HAP-1 (cell line): ENCODE data around the gene DAB2IP.

Source experiments
- DNase-seq, 2 experiments: peaks; one replicate each; pipeline ENCODE4 v3.0.0-alpha.2; 2016 to 2020; ENCODE audit warnings: low spot score in 2 of 2
- H3K27me3 ChIP-seq: fragments of 250-450 bp; sonication (Bioruptor Pico); 2 replicates; pipeline ENCODE4 v1.5.1; 2020; ENCODE audit warnings: low read depth, mild to moderate bottlenecking, moderate library complexity
- H3K36me3 ChIP-seq: fragments of 250-450 bp; sonication (Bioruptor Pico); replicated peaks from 2 replicates; pipeline ENCODE4 v1.5.1; 2020; ENCODE audit warnings: mild to moderate bottlenecking
- H3K4me1 ChIP-seq: fragments of 250-450 bp; sonication (Bioruptor Pico); 2 replicates; pipeline ENCODE4 v1.5.1; 2020; ENCODE audit warnings: mild to moderate bottlenecking
- H3K4me3 ChIP-seq: fragments of 250-450 bp; sonication (Bioruptor Pico); 2 replicates; pipeline ENCODE4 v1.5.1; 2020; ENCODE audit warnings: mild to moderate bottlenecking, moderate library complexity
- H3K9me3 ChIP-seq: fragments of 250-450 bp; sonication (Bioruptor Pico); 2 replicates; pipeline ENCODE4 v1.5.1; 2020; ENCODE audit warnings: mild to moderate bottlenecking, moderate library complexity
- in situ Hi-C: fragments of 300-500 bp; cut with MboI; formaldehyde crosslinking; loops from 3 replicates; pipeline ENCODE4 v1.14.3; 2020; ENCODE audit warnings: low sequenced_read_pairs, inconsistent platforms, mixed read lengths

DAB2IP gene

DNA sequence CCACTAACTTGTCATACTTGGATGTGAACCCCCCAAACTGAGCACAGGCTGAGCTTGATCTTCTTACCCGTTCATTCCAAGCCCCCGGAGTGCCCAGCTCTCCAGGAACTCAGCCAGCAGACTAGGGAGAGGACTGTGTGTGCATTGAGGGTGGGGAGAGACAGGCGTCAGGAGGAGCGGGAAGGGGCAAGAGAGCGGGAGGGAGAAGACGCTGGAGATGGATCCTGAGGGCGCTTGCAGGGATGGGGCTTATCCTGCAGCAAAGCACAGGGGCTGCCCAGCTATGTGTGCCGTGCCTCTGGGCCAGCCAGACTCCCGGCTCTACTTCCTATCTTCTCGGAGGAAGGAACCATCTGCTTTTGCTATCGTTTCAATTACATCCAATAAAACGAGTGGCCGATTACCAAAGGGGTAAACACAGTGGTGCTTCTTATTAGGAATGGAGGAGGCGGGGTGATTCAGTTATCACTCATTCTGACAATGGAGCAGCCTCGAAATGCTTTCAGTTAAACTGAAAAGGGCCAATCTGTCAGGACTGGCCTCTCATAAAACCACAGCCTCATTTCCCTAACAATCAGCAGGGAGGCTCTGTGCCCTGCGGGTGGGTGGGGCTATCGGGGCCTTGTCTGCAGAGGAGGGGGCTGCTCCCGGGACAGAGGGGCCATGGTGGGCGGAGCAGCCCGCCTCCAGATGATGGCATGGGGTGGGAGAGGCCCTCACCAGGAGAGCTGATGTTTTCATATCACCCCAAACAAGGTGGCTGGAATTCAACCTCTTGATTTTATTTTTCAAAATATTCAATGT, 168.2 kb downstream of the DAB2IP start:
- Histone ChIP-seq H3K9me3 (no peaks in the 10 kb centered on the region), H3K36me3 (no peaks in the 10 kb centered on the region), H3K27me3 (no peaks in the 10 kb centered on the region), H3K4me3 (peak overlapping the region; percentile 20), H3K4me1 (peaks cover 31% of the 10 kb centered on the region)
- peak; percentile 92 to 95 for DNase-seq
- in situ Hi-C loops = no loop called here

DNA sequence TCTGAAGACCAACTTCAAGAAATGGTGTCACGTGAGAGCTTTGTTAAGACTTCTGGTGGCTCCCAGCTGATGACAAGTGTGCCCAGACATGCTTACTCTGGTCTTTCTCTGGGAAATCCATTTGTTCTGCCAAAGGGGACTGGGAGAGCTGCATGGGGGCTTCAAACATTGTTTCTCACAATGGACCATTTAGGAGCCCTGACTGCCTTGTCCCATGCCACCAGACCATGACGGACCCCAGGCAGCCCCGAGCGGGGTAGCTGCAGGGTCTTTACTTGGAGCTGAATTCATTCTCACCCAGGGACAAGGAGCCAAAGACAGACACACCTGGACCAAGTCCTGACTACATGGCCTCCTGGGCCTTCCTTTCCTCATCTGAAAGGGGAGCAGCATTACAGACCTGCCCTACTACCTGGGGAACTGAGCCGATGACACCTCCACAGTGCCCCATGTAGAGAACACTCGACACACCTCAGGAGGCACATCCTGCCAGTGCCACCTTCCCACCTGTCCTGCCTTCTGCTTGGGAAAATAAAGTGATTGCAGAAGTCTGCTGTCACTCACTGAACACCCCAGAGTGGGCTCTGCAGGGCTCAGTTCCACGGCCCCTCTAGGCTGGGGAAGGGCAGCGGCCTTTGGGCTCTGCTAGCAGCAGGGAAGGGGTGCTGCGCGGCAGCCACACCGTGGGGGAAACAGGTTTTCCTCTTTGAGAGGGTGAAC, 169.0 kb downstream of the DAB2IP start:
- in situ Hi-C loops = no loop called here
- no peaks in the 10 kb centered on the region for H3K9me3 ChIP-seq
- no peaks in the 10 kb centered on the region for H3K36me3 ChIP-seq
- H3K4me3 ChIP-seq = no peak overlapping the region
- no peaks in the 10 kb centered on the region for H3K27me3 ChIP-seq
- peaks cover 24% of the 10 kb centered on the region for H3K4me1 ChIP-seq
- no peak for DNase-seq

DNA sequence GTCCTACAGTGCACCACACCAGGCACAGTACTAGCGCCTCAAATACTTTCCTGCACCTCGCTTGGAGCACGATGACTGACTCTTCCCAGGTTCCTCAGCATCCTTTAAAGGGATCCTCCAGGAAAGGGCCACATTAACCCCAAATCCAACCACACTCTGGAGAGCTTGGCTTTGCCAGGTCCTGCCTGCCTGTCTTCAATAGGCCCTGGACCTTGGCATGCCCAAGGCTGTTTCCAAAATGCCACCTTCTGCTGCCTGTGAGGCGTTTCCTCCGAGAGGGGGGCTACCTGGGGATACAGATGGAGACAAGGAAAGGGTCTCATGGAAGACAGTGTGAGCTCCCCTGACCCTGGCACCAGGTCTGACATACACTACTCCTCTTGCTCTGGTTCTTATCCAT, 169.9 kb downstream of the DAB2IP start:
- Histone ChIP-seq H3K4me3 (no peak overlapping the region), H3K27me3 (no peaks in the 10 kb centered on the region), H3K4me1 (peaks cover 17% of the 10 kb centered on the region), H3K9me3 (no peaks in the 10 kb centered on the region), H3K36me3 (no peaks in the 10 kb centered on the region)
- in situ Hi-C loops = no loop called here
- DNase-seq = no peak

DNA sequence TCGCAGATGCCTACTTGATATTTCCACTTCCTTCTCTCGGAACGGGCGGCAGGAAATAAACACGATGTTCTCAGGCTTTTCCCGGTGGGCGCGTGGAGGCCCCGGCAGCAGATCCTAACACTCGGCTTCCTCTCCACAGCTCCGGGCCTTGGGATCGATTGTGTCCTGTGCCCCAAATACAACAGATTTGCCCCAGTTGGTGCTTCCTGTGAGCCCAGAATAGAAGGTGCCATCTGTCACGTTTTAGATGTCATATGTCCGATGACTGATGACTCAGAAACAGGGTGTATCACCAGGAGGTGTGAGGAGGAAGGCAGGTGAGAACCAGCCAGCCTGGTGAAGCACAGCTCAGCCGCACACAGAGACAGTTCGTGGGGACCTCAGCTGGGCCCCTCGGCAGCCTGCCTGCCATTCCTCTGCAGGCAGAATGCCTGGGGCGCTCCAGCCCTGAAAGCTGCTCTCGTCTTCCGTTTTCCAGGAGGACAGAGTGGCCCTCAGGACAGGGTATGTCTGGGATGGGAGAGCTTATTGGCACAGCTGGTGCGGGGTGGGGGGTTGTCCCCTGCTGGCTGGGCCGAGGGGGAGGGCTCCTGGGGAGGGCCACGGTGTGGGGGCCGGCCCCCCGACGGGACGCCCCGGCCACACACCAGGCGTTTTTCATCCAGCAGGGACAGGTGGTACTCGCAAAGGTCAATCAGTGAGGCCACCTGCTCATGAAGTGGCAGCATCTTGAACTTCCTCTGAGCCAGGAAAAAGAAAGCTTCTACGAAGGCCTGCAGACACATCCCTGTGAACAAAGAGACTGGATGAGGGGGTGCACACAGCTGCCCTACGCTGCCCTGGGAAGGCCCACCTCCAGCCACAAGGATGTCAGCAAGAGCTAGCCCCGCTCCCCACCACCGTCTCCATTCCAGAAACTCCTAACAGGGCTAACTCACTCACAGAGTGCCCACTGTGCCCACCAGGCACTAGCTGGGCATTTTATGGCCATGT, 171.0 kb downstream of the DAB2IP start:
- no peak overlapping the region for H3K4me3 ChIP-seq
- peaks cover 17% of the 10 kb centered on the region for H3K4me1 ChIP-seq
- no peaks in the 10 kb centered on the region for H3K9me3 ChIP-seq
- H3K27me3 ChIP-seq = no peaks in the 10 kb centered on the region
- DNase-seq = no peak
- in situ Hi-C loops = no loop called here
- no peaks in the 10 kb centered on the region for H3K36me3 ChIP-seq

- Histone ChIP-seq H3K4me3 (no peak overlapping the region), H3K9me3 (no peaks in the 10 kb centered on the region), H3K27me3 (no peaks in the 10 kb centered on the region), H3K36me3 (no peaks in the 10 kb centered on the region), H3K4me1 (peaks cover 16% of the 10 kb centered on the region)
- DNase-seq = no peak
- in situ Hi-C loops = no loop called here
Measured at GRCh38 chr9:121823451-121824169, 172.2 kb downstream of the DAB2IP start.

DNA sequence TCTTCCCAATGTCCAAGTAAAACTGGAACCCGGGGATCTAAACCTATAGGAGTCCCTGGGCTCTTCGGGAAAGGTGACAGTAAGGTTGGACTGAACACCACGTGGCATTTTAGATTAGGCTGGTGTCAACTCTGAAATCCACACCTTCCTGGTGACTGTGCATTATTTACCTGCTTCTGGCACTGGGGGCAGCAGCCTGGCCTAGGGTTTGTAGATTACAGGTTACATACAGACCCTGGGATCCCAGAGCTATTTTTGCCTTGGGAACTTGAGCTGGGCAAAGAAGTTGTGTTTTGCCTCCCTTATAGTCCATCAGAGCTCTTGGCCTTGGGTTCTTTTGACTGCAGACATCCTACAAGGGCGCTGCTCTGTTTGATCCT, 173.2 kb downstream of the DAB2IP start:
- Histone ChIP-seq H3K36me3 (no peaks in the 10 kb centered on the region), H3K9me3 (no peaks in the 10 kb centered on the region), H3K4me1 (peaks cover 6% of the 10 kb centered on the region), H3K27me3 (no peaks in the 10 kb centered on the region), H3K4me3 (no peak overlapping the region)
- DNase-seq = no peak
- in situ Hi-C loops = no loop called here

DNA sequence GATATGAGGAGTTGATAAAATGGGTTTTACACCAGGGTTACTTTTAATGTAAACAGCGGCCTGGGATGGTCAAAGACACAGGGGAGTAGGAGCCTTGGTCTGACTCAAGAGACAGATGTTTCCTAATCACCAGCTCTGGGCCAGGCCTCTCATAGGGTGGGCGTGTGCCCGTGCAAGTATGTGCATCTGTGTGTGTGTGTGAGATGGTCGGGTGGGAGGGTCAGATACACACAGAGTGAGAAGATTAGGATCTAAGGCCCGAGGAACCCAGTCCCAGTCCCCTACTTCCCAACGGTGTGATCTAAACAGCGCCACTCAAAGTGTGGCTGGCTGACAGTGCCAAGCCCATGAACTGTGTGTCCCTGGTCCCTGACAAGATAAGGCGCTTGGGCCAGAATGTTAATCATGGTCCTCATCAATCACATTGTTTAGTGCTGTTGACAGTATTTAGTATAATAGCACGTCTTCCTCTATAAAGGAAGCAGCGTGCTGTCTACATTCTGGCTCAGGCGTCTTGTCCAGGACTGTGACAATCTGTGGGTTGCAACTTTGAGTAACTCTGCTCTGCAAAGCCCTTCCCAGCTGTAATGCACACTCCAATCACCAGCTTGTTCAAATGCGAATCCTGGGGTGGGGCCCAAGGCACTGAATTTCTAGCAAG, 173.7 kb downstream of the DAB2IP start:
- in situ Hi-C loops = no loop called here

GRCh38 chr9:121826711-121827110, 175.3 kb downstream of the DAB2IP start:
- no peaks in the 10 kb centered on the region for H3K36me3 ChIP-seq
- no peak overlapping the region for H3K4me3 ChIP-seq
- in situ Hi-C loops = no loop called here
- H3K27me3 ChIP-seq = no peaks in the 10 kb centered on the region
- no peak for DNase-seq
- no peaks in the 10 kb centered on the region for H3K4me1 ChIP-seq
- H3K9me3 ChIP-seq = no peaks in the 10 kb centered on the region

More for the DNA sequence above, 173.7 kb downstream of the DAB2IP start:
- H3K27me3 ChIP-seq = no peaks in the 10 kb centered on the region
- H3K9me3 ChIP-seq = no peaks in the 10 kb centered on the region
- H3K4me1 ChIP-seq = peaks cover 2% of the 10 kb centered on the region
- H3K36me3 ChIP-seq = no peaks in the 10 kb centered on the region
- no peak for DNase-seq
- H3K4me3 ChIP-seq = no peak overlapping the region

DNA sequence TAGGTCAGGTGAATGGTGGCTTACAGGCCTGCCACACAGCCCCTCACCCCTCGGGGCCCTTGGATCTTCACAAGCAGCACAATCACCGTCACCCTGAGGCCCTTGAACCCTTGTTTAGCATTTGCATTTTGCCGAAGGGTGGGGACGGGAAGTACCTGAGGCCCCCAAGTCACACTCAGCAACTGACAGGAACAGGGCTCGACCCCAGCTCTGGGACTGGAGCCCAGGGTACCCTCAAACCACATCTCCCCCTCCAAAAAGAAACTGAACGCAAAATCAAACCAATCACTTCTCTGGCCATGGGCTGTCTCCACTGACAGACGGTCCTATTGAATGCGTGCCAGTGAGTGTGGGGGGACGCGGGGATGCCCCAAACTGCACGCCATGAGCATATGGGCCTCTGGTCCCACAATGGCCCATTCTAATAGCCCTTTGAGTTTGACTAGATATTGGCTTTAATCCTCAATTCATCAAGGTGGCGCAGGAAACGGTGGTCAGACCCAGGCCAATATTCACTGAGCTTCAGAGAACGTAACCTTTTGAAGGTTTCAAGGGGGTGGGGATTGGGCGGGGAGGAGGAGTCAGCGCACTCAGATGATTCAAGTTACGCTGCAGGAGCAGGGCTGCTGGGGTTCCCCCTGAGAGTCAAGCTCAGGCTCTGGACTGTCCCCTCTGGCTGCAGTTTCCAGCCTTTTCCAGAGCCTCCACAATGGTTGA, 176.0 kb downstream of the DAB2IP start:
- Histone ChIP-seq H3K27me3 (no peaks in the 10 kb centered on the region), H3K36me3 (no peaks in the 10 kb centered on the region), H3K4me1 (no peaks in the 10 kb centered on the region), H3K4me3 (no peak overlapping the region), H3K9me3 (no peaks in the 10 kb centered on the region)
- DNase-seq = no peak
- in situ Hi-C loops = no loop called here

DNA sequence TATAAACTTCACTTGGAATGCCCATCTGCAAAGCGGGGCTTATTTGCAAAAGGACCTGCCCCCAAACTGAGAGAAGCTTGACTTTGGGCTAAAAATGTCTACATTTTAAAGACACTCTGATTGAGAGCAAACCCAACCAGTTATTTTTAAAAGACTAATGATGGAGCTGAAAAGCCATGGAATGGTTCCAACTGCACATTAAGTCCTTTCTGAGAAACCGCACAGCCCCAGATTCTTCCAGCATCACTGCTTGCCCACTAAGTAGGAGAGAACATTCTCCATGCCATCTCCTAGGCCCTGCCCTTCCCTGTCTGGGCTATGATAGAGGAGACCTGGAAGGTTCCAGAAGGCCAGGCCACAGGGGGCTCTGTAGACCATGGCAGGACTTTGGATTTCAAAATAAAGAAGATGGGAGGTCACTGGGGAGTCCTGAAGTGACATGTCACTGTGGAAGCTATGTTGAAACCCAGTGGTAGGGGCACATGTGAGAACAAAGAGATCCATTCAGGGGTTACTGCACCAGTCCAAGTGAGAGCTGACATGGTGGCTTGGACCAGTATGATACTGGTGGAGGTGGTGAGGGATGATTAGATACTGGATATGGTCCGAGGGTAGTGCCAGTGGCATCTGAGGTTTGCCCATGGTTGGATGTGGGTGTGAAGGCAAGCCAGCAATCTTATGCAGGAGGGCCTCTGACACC, 179.2 kb downstream of the DAB2IP start:
- Histone ChIP-seq H3K36me3 (no peaks in the 10 kb centered on the region), H3K4me3 (no peak overlapping the region), H3K9me3 (no peaks in the 10 kb centered on the region), H3K4me1 (no peaks in the 10 kb centered on the region), H3K27me3 (no peaks in the 10 kb centered on the region)
- in situ Hi-C loops = no loop called here
- DNase-seq = peak in 1 of 2 experiments; percentile 4

GRCh38 chr9:121831869-121832268, 180.4 kb downstream of the DAB2IP start:
- Histone ChIP-seq H3K27me3 (no peaks in the 10 kb centered on the region), H3K4me1 (no peaks in the 10 kb centered on the region), H3K36me3 (no peaks in the 10 kb centered on the region), H3K4me3 (no peak overlapping the region), H3K9me3 (no peaks in the 10 kb centered on the region)
- in situ Hi-C loops = no loop called here
- peak in 1 of 2 experiments; percentile 1 for DNase-seq

DNA sequence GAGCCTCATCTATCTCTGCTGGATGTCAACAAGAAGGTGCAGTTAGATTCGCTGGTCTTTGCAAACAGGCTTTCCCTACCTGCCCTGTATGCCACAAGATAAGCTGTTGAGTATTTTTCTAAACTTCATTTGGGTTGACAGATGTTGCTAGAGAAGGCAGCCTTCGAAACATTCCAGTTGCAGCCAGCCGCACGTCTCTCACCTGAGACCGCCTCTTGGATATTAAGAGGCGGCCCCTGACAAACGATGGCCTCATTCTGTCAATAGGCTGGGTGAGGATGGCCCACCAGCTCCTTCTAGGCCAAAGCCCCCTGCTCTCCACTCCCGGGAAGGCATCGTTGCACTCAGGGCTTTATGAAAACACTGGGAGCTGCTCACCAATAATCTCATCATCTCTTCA, 181.6 kb downstream of the DAB2IP start:
- Histone ChIP-seq H3K36me3 (no peaks in the 10 kb centered on the region), H3K27me3 (no peaks in the 10 kb centered on the region; the same call in 1 of the 2 replicates)
- in situ Hi-C loops = no loop called here

More for the DNA sequence above, 181.6 kb downstream of the DAB2IP start:
- no peaks in the 10 kb centered on the region for H3K4me1 ChIP-seq
- no peaks in the 10 kb centered on the region for H3K9me3 ChIP-seq
- no peak overlapping the region for H3K4me3 ChIP-seq
- peak in 1 of 2 experiments; percentile 1 for DNase-seq
